Sigmoid colon (tissue), 3 donors: ENCODE data around the gene RAPSN.

ENCODE experiments used
- POLR2A ChIP-seq, 2 donors: fragments of 450-650 bp; IDR thresholded peaks; one replicate each; pipeline ENCODE4 v1.6.1; 2016; ENCODE audit warnings: antibody characterized with exemption in 2 of 2, mild to moderate bottlenecking in 2 of 2, moderate library complexity in 2 of 2
- TF ChIP-seq, protein P1 (sequence below), 4 experiments: fragments of 450-650 bp in 3 of 4; fragments of 200-600 bp in 1 of 4; IDR thresholded peaks; one replicate each; pipeline ENCODE4 v1.5.1; 2016 to 2019; ENCODE audit warnings: antibody characterized with exemption in 4 of 4, mild to moderate bottlenecking in 3 of 4, moderate library complexity in 2 of 4

DNA sequence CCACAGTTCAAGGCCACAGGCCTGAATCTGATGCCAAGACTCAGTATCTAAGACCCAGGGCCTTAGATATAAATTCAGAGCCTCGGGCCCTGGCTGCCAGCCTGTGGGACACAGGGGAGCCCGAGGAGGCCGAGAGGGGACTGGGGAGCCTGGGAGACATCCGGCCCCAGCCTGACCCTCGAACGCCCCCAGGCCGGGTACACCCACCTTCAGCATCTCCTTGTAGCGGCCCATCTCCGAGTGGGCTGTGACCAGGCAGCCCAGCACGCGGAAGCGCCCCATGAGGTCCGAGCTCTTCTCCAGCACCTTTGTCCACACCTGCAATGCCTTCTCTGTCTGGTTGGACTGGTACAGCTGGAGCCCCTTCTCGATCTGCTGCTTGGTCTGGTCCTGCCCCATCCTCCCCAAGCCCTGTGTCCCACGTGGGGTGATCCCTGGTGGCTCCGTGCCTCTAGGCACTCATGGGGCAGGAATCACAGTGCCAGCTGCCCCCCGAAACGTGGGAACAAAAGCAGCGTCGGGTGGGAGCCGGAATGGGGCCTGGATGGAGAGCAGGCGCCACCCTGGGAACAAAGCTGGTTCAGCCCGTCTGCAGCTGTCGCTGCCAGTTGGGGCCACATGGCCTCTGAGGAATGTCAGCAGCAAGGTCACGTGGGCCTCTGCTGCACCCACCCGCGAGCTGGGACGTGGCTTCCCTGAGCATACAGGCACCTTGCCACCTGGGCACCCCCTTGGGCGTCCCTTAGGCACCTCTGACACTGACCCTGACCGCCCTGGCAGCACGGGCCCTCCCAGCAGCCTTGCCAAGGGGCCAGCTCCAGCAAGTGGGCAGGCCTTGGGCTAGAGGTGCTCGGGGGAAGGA is at the start of gene RAPSN:
- TF ChIP-seq, protein P1, sequence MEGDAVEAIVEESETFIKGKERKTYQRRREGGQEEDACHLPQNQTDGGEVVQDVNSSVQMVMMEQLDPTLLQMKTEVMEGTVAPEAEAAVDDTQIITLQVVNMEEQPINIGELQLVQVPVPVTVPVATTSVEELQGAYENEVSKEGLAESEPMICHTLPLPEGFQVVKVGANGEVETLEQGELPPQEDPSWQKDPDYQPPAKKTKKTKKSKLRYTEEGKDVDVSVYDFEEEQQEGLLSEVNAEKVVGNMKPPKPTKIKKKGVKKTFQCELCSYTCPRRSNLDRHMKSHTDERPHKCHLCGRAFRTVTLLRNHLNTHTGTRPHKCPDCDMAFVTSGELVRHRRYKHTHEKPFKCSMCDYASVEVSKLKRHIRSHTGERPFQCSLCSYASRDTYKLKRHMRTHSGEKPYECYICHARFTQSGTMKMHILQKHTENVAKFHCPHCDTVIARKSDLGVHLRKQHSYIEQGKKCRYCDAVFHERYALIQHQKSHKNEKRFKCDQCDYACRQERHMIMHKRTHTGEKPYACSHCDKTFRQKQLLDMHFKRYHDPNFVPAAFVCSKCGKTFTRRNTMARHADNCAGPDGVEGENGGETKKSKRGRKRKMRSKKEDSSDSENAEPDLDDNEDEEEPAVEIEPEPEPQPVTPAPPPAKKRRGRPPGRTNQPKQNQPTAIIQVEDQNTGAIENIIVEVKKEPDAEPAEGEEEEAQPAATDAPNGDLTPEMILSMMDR (IDR thresholded peaks at IDR 0.05) = no peak
- no peak for TF ChIP-seq POLR2A (IDR thresholded peaks at IDR 0.05)
